OCI-M1 (cell line): ENCODE results near the gene LYAR.

Experiments used
- DNase-seq: peaks from one replicate; lab custom pipeline; 2025; lab: John Stamatoyannopoulos, UW

LYAR gene

DNA sequence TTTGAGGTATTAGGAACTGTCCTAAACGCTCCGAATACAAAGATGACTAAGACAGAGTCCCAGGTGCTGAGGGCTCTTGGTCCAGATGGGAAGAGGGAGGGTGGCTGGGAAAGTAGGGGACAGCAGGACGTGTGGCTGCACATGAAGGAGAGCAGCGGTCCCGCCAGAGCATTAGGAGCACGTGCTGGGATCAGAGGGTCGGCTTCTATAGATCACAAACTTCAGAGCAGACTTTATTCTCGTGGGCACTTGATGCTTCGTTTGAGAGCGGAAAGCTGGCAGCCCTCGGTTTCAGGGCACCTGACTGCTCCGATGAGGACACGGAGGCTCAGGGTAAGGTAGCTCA lies 26.2 kb upstream of the LYAR start:
- DNase-seq, result no peak

DNA sequence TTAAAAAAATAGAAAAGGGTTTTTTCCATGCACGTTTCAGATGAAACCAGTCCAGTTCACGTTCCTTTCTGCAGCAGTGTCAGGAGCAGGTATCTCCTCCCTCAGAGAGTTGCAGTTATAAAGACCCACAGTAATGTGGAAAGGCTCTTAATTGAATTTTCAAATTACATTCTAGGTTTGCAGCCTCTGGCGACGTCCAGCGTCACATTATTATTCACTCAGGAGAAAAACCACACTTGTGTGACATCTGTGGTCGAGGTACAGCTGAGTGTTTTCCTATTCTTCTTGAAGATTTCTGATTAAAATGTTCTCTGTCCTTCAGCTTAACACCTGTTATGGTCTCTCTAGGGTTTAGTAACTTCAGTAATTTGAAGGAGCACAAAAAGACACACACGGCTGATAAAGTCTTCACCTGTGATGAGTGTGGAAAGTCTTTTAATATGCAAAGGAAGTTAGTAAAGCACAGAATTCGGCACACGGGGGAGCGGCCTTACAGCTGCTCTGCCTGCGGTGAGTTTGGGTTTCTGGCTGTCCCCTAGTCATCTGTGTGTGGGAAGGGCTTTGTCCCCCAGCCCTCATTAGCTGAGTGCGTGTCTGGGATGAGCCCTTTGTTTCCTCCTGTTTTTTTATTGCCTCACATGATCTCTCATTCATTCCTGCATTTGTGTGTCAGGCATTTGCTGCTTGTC lies 25.7 kb upstream of the LYAR start:
- DNase-seq, result no peak

DNA sequence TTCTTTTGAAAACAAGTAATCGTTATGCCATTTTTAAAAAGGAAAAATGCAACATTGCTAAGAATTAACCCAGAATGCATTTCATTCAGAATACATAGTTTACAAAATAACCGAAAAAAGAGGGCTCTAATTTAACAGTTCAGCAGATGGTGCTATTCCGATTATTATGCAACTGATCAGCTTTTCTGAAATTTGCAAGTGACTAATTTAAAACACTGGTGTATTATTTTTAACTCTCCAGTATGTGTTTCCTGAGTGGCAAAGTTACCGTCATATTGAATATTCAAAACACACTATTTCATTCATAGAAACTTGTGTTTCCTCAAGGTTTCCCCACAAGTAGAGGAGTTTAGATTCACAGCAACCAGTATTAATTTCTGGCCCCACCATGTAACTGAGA lies 21.2 kb upstream of the LYAR start:
- DNase-seq, result no peak

DNA sequence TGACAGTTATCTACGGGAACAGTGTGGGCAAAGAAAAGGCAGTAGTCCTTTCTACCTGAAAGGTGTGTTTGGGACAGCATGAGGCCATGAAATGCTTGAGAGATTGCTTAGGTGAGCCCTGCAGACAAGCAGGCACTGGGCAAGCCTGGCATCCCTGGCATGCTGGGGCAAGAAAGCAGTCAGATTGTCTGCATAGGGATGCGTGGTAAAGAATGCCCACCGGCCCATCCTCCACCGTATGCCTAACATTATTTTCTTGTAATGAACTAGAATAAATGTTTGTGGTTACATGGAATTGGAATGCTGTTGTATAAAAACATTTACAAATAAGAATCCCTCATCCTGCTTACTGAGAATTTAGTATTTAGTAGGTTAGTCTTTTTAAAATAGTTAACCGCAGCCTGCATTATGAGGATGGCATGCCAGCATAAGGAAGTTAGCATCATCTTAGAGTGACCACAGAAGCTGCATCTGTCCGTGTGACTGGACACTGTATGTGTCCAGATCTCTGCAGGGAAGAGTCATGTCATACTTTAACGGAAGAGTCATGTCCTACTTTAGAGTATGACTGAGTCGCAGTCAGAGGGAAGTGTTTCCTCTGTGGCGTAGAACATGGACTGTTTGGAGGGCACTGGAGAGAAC lies 19.0 kb upstream of the LYAR start:
- DNase-seq, result no peak

DNA sequence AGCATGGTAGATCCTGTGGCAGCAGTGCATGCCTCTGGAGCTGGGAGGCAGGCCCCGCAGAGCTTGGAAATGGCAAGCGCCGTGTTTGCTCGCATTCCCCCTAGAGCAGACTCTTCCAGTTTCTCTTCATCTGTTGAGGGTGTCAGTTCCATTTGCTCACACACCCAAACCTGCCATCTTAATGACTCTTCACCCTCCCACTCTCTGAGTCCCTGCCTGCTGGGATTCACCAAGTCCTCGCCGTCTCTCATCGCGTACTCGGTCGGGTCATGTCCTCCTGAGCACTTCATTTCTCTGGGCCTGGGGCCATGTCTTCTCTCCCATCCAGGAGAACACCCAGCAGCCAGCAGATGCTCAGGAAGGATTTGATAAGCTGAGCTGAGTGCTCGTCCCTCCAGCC lies 17.0 kb upstream of the LYAR start:
- no peak for DNase-seq

DNA sequence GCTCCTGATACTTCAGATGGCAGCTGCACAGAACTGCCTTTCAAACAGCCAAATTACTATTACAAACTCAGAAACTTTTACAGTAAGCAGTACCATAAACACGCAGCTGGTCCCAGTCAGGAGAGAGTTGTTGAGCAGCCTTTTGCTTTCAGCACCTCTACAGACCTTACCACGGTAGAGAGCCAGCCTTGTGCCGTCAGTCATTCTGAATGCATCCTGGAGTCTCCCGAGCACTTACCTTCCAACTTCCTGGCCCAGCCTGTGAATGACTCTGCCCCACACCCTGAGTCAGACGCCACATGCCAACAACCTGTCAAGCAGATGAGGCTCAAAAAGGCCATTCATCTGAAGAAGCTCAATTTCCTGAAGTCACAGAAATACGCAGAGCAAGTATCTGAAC lies 12.5 kb upstream of the LYAR start:
- DNase-seq, result no peak

DNA sequence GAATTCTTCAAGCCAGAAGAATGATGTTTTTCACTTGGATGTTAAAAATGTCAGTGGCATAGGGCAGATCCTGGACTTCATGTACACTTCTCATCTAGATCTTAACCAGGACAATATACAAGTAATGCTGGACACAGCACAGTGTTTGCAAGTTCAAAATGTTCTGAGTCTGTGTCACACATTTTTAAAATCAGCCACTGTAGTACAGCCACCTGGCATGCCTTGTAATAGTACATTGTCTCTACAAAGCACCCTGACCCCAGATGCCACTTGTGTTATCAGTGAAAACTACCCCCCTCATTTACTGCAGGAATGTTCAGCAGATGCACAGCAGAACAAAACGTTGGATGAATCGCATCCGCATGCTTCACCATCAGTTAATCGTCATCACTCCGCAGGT lies 12.0 kb upstream of the LYAR start:
- DNase-seq, result no peak

DNA sequence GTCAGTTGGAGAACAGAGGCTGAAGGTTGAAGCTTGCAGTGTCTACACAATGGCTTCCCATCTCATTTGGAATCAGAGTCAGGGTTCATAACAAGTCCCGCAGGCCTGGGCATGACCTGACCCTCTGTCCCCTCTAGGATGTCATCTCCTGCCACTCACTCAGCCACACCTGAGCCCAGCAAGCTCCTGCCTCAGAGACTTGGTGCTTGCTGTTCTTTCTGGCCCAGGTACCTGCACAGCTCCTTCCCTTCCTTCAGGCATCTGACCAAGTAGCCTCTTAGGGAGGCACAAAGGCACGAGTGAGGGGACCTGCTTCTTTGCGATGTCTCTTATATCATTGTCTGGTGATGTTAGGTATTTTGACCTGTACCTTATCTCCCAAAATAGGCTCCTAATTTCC lies 9.1 kb upstream of the LYAR start:
- no peak for DNase-seq

DNA sequence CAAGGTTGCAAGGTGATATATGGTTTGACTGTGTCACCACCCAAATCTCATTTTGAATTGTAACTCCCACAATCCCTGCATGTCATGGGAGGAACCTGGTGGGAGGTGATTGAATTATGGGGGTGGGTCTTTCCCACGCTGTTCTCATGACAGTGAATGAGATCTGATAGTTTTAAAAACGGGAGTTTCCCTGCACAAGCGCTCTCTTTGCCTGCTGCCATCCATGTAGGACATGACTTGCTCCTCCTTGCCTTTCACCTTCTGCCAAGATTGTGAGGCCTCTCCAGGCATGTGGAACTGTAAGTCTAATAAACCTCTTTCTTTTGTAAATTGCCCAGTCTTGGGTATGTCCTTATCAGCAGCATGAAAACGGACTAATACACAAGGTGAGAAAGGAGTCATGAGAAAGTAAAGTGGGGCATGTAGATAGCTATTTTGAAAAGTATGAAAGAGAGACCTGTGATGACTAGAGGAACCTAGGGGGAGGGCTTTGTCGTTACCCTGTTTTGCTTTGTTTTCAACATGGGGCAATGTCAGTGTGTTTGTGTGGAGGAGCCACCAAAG lies 6.4 kb upstream of the LYAR start:
- DNase-seq, result no peak

DNA sequence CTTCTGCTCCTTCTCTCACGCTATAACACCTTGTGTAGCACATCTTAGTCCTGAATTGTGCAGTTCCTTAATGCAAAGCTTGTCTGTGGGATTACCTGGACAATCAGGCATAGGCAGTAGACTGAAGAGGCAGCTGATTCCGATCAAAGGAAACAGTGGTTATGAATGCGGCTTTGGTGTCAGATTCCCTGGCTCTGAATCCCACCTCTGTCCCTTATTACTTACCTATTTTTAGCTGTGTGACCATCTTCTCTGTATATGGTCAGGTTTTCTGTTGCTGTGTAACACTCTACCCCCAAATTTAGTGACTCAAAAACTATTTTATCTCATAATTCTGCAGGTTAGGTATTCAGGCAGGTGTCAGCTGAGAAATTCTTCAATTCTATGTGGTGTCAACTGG lies 3.3 kb upstream of the LYAR start:
- DNase-seq, result no peak

DNA sequence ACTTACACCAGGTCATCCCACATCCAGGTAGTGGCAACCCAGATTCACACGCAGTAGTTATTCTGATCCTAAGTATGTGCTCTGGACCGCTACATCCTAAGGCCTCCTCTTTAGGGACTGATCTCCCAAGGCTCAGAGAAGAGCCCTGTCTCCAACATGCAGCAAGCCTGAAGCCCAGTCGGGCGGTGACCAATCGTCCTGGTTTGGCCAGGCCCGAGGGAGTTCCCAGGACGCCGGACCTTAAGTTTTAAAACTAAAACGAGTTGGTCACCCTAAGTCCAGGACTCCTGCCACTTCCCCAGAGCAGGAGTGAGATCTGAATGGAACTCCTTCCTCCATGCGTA lies 385 bp downstream of the LYAR start:
- DNase-seq, result no peak

DNA sequence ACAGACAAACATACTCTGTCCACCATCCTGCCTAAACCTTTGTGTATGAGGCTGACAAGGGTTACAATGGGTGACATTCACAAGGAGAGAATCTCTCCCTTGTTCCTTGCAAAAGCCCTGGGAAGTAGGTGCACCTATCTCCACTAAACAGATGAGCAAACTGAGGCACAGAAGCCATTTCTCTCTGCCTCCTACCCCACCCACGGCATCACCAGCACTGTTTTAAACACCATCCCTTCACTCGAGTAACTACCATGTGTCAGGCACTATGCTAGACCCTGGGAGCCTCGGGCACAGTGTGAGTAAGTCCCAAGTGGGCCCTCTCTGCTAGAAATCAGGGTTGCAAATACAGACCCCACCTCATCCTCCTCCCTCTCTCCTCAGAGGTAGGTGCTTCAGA lies 899 bp downstream of the LYAR start:
- no peak for DNase-seq

DNA sequence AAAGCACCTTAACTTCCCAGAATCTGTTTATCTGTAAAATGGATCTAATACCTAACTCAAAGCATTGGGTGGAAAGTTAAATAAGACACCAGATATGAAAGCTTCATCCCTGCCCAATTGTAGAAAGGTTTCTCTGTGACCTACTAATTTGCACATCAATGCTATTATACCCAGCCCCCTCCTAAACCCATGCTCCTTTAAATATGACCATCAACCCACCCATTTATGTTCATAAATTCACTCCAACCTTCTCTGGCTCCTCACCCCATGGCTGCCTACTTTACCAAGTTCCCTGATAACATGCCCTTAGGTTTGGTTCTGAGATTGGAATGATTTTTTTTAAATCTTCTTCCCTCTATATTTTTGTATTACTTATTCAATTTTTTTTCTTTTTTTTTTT lies 1.9 kb downstream of the LYAR start:
- DNase-seq, result no peak

DNA sequence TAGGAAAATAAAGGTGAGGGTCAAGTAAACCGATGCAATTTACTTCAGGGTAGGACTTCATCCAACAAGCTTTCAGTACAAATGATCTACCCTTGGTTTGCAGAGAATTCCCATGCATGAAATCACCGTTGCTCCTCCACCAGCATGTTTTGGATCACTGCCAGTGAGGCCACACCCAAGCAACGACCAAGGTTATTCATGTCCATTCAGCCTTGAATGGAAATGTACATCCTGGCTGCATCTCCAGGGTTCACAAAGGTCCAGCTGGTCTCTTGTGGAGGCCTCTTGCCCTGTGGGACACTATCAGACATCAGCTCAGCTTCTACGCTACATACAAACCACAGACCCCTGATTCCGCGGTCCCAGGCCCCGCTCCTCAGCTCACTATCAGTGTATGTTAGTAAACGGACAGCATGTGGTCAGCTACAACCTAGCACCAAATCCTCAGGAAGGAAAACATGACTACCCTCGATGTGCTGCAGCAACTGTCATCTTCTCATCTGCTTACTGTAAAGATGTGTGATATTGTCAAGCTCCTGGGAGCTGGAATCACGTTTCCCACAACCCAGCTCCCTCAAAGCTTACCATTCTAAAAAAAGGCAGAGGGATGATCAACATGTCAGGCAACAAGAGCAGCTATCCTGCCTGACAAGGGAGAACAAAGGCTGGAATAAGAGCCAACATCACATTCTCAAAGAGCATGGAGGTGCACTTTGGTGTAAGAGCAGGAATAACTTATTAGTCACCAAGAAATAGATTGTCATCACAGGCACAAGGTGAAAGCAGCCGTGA lies 4.9 kb downstream of the LYAR start:
- peak; percentile 35 for DNase-seq

DNA sequence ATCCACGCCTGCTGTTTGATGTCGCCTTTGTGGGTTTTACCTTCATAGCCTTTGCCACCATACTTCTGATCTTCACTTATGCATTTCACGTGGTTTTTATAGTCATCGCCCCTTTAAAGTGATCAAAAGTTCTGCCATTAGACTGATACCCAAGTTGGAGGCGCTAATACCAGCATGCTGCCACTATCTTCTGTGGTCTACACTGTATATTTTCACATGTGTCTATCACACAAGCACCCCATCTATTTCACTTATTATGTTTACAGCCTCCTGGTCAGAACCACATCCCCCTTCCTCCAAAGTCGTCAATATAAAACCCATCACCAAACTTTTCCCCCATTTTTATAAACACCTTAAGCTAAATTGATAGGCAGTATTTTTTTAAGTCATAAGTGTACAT lies 8.2 kb downstream of the LYAR start:
- DNase-seq, result no peak

DNA sequence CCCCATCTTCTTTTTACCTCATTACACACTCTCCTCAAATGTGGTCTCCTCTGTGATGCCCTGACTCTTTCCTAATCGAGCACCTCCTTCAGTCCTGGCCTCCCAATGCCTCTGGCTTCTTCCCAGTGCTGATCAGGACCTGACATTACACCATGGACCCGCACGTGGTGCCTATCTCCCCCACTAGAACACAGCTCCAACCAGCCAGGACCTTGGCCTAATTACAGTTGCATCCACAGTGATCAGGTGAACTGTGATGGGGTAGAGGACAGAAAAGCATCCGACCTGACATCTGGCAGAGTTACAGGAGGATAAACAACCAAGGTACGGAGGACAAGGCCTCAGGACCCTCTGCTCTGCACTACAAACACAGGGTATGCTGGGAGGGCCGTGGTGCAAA lies 12.4 kb downstream of the LYAR start:
- no peak for DNase-seq

DNA sequence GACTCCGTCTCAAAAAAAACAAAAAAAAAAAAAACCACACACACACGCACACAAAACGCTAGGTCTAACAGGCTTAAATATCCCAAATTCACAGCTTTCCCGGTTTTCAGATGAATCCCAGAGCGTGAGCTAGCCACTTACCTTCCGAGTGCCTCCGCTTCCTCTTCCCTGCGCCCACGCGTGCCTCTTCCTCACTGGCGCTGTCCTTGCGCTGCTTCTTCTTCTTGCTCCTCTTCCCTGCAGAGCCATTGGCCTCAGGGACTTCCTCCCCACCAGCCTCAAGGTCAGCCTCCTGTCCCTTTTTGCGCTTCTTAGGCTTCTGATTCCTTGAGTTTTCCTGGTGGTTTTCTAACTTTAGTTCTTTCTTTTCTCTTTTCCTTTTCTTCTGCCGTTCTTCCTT lies 15.7 kb downstream of the LYAR start:
- DNase-seq, result no peak

DNA sequence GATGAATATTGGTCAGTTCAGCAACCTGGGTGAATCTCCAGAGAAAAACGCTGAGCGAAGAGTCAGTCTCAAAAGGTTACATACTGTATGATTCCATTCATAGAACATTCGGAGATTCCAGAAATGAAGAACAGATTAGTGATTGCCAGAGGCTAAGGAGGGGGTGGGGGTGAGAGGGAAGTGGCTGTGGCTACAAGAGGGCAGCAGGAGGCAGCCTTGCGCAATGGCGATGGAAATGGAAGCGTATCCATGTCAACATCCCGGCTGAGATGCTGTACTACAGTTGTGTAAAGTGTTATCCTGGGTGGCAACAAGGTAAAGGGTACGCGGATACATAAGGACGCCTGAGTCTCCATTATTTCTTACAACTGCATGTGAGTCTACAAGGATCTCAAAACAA lies 18.0 kb downstream of the LYAR start:
- DNase-seq, result no peak

DNA sequence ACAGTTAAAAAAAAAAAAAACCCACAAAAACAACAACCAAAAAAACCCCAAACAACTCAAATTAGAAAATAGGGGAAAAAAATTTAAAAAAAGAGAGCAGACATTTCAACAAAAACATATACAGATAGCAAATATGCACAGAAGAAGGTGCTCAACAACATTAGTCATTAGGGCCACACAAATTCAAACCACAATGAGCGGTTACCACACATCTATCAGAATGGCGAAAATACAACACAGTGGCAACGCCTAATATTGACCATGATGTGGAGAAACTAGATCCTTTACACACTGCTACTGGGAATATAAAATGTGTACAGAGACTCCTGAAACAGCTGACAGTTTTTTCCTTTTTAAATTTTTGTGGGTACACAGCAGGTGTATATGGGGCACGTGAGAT lies 19.4 kb downstream of the LYAR start:
- no peak for DNase-seq

DNA sequence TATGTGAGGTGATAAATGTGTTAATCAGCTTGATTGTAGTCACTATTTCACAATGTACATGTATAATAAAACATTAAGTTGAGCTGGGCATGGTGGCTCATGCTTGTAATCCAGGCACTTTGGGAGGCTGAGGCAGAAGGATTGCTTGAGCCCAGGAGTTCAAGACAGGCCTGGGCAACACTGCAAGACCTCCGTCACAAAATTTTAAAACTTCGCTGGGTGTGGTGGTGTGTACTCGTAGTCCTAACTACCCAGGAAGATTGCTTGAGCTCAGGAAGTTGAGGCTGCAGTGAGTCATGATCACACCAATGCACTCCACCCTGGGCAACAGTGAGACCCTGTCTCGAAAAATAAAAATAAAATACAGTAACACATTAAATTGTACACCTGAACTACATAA lies 20.1 kb downstream of the LYAR start:
- DNase-seq, result no peak

DNA sequence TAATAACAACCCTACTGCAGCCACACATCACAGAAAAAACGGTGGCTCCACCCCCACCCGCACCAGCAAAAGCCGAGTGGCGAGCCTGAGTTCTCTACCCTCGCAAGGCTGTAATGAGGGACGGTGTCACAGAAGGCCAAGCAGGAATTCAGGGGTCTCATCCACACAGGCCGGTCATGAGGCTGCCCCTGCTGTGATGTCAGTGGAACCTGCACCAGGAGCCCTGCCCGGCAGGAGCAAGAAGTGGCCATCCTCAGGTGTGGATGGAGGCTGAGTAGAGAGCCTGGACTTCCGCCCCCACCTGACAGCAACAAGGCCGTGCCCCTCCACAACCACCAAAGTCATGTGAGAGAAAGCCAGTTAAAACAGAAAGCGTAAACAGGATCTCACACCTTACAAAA lies 20.6 kb downstream of the LYAR start:
- no peak for DNase-seq

DNA sequence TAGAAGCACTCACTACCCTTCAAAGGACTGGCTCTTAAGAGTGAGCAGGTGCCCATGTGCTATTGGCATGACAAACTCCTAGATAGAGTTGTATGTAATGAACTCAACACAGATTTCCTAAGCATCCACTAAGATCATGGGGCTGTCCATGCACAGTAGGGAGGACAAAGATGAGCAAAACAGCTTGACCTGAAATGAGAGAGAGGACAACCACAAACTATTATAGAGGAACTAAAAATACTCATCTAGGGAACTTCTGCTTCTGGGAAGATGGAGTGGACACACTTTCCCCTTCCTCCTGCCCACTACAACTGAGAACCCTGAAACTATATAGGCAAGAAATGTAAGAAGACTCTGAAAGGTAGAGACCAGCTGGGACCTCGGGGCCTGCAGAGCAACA lies 21.2 kb downstream of the LYAR start:
- DNase-seq, result no peak

DNA sequence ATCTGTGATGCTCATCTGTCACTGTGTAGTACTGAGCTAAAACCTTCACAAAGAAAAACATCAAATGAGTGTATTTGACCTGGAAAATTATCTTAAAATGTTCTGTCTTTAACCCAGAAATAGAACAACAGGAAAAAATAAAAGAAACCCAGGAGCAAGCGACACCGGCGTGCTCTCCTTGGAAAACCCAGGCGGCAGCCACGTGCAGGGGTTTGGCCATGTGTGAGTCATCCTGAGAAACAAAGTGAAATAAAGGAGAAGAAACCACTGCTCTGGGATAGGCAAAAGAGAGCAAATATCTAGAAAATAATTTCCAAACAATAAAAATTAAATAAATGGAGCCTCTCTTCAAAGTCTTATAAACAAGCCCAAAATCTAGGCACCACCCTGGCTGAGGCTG lies 22.0 kb downstream of the LYAR start:
- DNase-seq, result no peak
